SK-N-SH (cell line): ENCODE data around the gene ARHGEF12. TPM values are rescaled to one million over a fixed set of nuclear protein-coding genes. Genes with fewer than 3 reads are reported as not detected.

Experiments
- CTCF ChIA-PET: fragments of 300-600, 350-600 bp; formaldehyde crosslinking; extraction: SDS; loops from one replicate; lab custom pipeline; 2021; lab: Yijun Ruan, JAX
- POLR2A ChIA-PET: fragments of 350-600 bp; sonication (Branson Sonifier 250); formaldehyde crosslinking; extraction: SDS; loops from one replicate; lab custom pipeline; 2020; ENCODE audit warnings: antibody characterized with exemption, inconsistent platforms; lab: Yijun Ruan, JAX
- DNase-seq: peaks from one replicate; pipeline ENCODE4 v3.0.0; 2012
- H2AFZ ChIP-seq: fragments of 200-600 bp; sonication (generic); 2 replicates; pipeline ENCODE4 v1.8.1; 2016; ENCODE audit warnings: antibody characterized with exemption, mild to moderate bottlenecking, low read depth
- H3F3A ChIP-seq: fragments of 200-600 bp; sonication (generic); replicated peaks from 2 replicates; pipeline ENCODE3; 2016; ENCODE audit warnings: antibody characterized with exemption, mild to moderate bottlenecking; ENCODE audit not compliant: insufficient read depth
- H3K27ac ChIP-seq, 2 experiments: fragments of 200-500 bp in 1 of 2; fragments of 200-600 bp in 1 of 2; sonication (Bioruptor generic) in 1 of 2; sonication (generic), shearing (Covaris generic) in 1 of 2; 2 replicates each; pipeline versions ENCODE4 v1.5.1 to v1.6.1; 2014 to 2016; ENCODE audit warnings: low read depth in 2 of 2, inconsistent platforms in 1 of 2, low read length in 1 of 2, mild to moderate bottlenecking in 1 of 2, mixed read lengths in 1 of 2
- H3K27me3 ChIP-seq: fragments of 200-600 bp; sonication (generic), shearing (Covaris generic); 2 replicates; pipeline ENCODE4 v1.6.1; 2016; ENCODE audit warnings: mixed run types; ENCODE audit not compliant: insufficient read depth
- H3K36me3 ChIP-seq, 2 experiments: fragments of 200-500 bp in 1 of 2; fragments of 200-600 bp in 1 of 2; sonication (Bioruptor generic) in 1 of 2; sonication (generic) in 1 of 2; replicated peaks in 1 of 2; 2 replicates each; pipeline versions ENCODE3 to v1.5.1; 2014 to 2016; ENCODE audit warnings: low read length in 1 of 2, mild to moderate bottlenecking in 1 of 2; ENCODE audit not compliant: insufficient read depth in 2 of 2, control insufficient read depth in 1 of 2
- H3K4me1 ChIP-seq, 2 experiments: fragments of 200-500 bp in 1 of 2; fragments of 200-600 bp in 1 of 2; sonication (Bioruptor generic) in 1 of 2; sonication (generic), shearing (Covaris generic) in 1 of 2; 2 replicates each; pipeline versions ENCODE4 v1.5.1 to v1.6.1; 2014 to 2016; ENCODE audit warnings: low read depth in 1 of 2, low read length in 1 of 2, mixed run types in 1 of 2; ENCODE audit not compliant: insufficient read depth in 2 of 2, control insufficient read depth in 1 of 2
- H3K4me2 ChIP-seq: fragments of 200-600 bp; sonication (generic), shearing (Covaris generic); 2 replicates; pipeline ENCODE4 v1.6.1; 2017; ENCODE audit warnings: mixed run types
- H3K4me3 ChIP-seq, 2 experiments: fragments of 200-500 bp in 1 of 2; fragments of 200-600 bp in 1 of 2; sonication (Bioruptor generic) in 1 of 2; sonication (generic), shearing (Covaris generic) in 1 of 2; 2 replicates each; pipeline versions ENCODE4 v1.5.1 to v1.8.1; 2014 to 2016; ENCODE audit warnings: low read depth in 2 of 2, inconsistent platforms in 1 of 2, low read length in 1 of 2, mild to moderate bottlenecking in 1 of 2, mixed read lengths in 1 of 2, moderate library complexity in 1 of 2
- H3K79me2 ChIP-seq: fragments of 200-600 bp; sonication (generic); 2 replicates; pipeline ENCODE4 v1.8.1; 2017; ENCODE audit warnings: mild to moderate bottlenecking; ENCODE audit not compliant: insufficient read depth
- H3K9ac ChIP-seq: fragments of 200-600 bp; sonication (generic); 2 replicates; pipeline ENCODE4 v1.6.1; 2017; ENCODE audit warnings: mixed run types
- H3K9me2 ChIP-seq: fragments of 200-600 bp; sonication (generic); 2 replicates; pipeline ENCODE4 v1.6.1; 2017; ENCODE audit warnings: mixed run types
- H3K9me3 ChIP-seq: fragments of 200-600 bp; sonication (generic); 2 replicates; pipeline ENCODE4 v1.6.1; 2017; ENCODE audit warnings: mixed run types, mild to moderate bottlenecking, moderate library complexity
- H4K20me1 ChIP-seq: fragments of 200-600 bp; sonication (generic); 2 replicates; pipeline ENCODE4 v1.6.1; 2017; ENCODE audit warnings: mild to moderate bottlenecking, mixed run types; ENCODE audit not compliant: insufficient read depth
- ELF1 ChIP-seq: IDR thresholded peaks from 2 replicates; pipeline ENCODE4 v1.4.0; 2012
- EP300 ChIP-seq, 2 experiments: IDR thresholded peaks; 2 replicates each; pipeline versions ENCODE4 v1.4.0 to v1.6.1; 2012; ENCODE audit warnings: borderline replicate concordance in 1 of 2, low read depth in 1 of 2, low read length in 1 of 2
- EZH2phosphoT487 ChIP-seq: fragments of 200-600 bp; sonication (generic); IDR thresholded peaks from 2 replicates; pipeline ENCODE4 v1.6.1; 2017; ENCODE audit warnings: low read depth, mixed run types, mild to moderate bottlenecking, antibody characterized with exemption, moderate library complexity, borderline replicate concordance
- JUND ChIP-seq: IDR thresholded peaks from 2 replicates; pipeline ENCODE4 v1.4.0; 2012
- MEF2A ChIP-seq: IDR thresholded peaks from 2 replicates; pipeline ENCODE4 v1.4.0; 2012; ENCODE audit warnings: low read depth, borderline replicate concordance
- MXI1 ChIP-seq: IDR thresholded peaks from 2 replicates; pipeline ENCODE4 v1.6.1; 2012; ENCODE audit warnings: mild to moderate bottlenecking, low read depth, low read length, improper control_type of control experiment
- NFIC ChIP-seq: IDR thresholded peaks from 2 replicates; pipeline ENCODE4 v1.4.0; 2012; ENCODE audit warnings: borderline replicate concordance
- NRF1 ChIP-seq: IDR thresholded peaks from 2 replicates; pipeline ENCODE4 v1.6.1; 2012; ENCODE audit warnings: low read depth, mild to moderate bottlenecking, low read length
- RAD21 ChIP-seq: IDR thresholded peaks from 2 replicates; pipeline ENCODE4 v1.6.1; 2012; ENCODE audit warnings: mild to moderate bottlenecking, low read length
- RCOR1 ChIP-seq: fragments of 150-350 bp; IDR thresholded peaks from 2 replicates; pipeline ENCODE4 v1.6.1; 2017; ENCODE audit warnings: antibody characterized with exemption, low read length
- RFX5 ChIP-seq: IDR thresholded peaks from 2 replicates; pipeline ENCODE4 v1.6.1; 2012; ENCODE audit warnings: mild to moderate bottlenecking, improper control_type of control experiment, low read length
- RXRA ChIP-seq: IDR thresholded peaks from 2 replicates; pipeline ENCODE4 v1.4.0; 2012; ENCODE audit warnings: low read depth, mild to moderate bottlenecking, borderline replicate concordance
- SIN3A ChIP-seq: IDR thresholded peaks from 2 replicates; pipeline ENCODE4 v1.6.1; 2012; ENCODE audit warnings: low read depth, mild to moderate bottlenecking, low read length, moderate library complexity, borderline replicate concordance
- SMC3 ChIP-seq: IDR thresholded peaks from 2 replicates; pipeline ENCODE4 v1.6.1; 2012; ENCODE audit warnings: low read depth, low read length, improper control_type of control experiment
- TEAD4 ChIP-seq: IDR thresholded peaks from 2 replicates; pipeline ENCODE4 v1.4.0; 2012; ENCODE audit warnings: mild to moderate bottlenecking, borderline replicate concordance; ENCODE audit not compliant: insufficient read depth
- YY1 ChIP-seq: IDR thresholded peaks from 2 replicates; pipeline ENCODE4 v1.4.0; 2012; ENCODE audit warnings: low read depth, mild to moderate bottlenecking
- WGBS: methylation state at CpG from one replicate; pipeline ENCODE4 v1.1.6; 2017; ENCODE audit warnings: low lambda C conversion rate; 5-methylcytosine and 5-hydroxymethylcytosine counted together
- polyA plus RNA-seq, 3 experiments: library from polyadenylated mRNA; depleted of rRNA; stranded (reverse); fragments of >200 nt; gene quantifications; 2 replicates each; pipeline ENCODE4 v1.2.3, GENCODE V29; 2012
- TF ChIP-seq, protein P1 (sequence below): IDR thresholded peaks from 2 replicates; pipeline ENCODE4 v1.4.0; 2012; ENCODE audit warnings: low read depth, borderline replicate concordance
- TF ChIP-seq, protein P2 (sequence below): fragments of 150-350 bp; IDR thresholded peaks from 2 replicates; pipeline ENCODE4 v1.6.1; 2017; ENCODE audit warnings: antibody characterized with exemption, low read length, low read depth, borderline replicate concordance
- TF ChIP-seq, protein P3 (sequence below): IDR thresholded peaks from 2 replicates; pipeline ENCODE4 v1.4.0; 2012; ENCODE audit warnings: low read depth
- TF ChIP-seq, protein P4 (sequence below): IDR thresholded peaks from 2 replicates; pipeline ENCODE4; 2012
- TF ChIP-seq, protein P5 (sequence below): IDR thresholded peaks from 2 replicates; pipeline ENCODE4 v1.4.0; 2012; ENCODE audit warnings: low read depth, borderline replicate concordance

Gene ARHGEF12
- polyA plus RNA-seq, 1 of the 3 experiments (the other 2 are of a cell fraction): 12.3 TPM

DNA sequence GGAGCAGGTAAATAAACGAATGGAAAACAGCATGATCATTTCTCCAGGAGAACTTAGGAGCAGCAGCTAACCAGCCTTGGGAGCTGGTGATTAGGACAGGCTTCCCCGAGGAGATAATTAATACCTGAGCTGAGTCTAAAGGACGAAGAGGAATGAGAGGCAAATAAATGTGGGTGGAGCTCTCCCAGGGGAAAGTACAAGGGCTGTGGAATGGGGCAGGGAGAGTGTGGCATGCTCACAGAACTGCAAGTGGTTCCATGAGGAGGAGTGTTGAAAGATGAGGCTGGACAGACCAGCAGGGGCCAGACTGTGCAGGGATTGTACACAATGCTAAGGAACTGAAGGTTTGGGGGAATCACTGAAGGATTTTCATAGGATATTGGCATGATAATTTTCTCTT lies 25.3 kb upstream of the ARHGEF12 start:
- Histone ChIP-seq H4K20me1 (no peaks in the 10 kb centered on the region), H3K27me3 (no peaks in the 10 kb centered on the region), H3K27ac (no peak overlapping the region), H3F3A (no peaks in the 10 kb centered on the region), H3K4me3 (no peak overlapping the region), H3K4me1 (peaks cover 0 to 6% of the 10 kb centered on the region in 2 experiments; a peak in 1 of 4 replicates), H2AFZ (no peak overlapping the region), H3K9me2 (no peaks in the 10 kb centered on the region), H3K4me2 (no peak overlapping the region), H3K36me3 (no peaks in the 10 kb centered on the region), H3K79me2 (no peaks in the 10 kb centered on the region), H3K9ac (no peak overlapping the region), H3K9me3 (no peaks in the 10 kb centered on the region)
- TF ChIP-seq TEAD4 (no peak), NRF1 (no peak), RAD21 (no peak), YY1 (no peak), EP300 (IDR thresholded peaks at IDR 0.05; ENCODE audit: borderline replicate concordance in 1 of 2, low read depth in 1 of 2, low read length in 1 of 2) (no peak), RCOR1 (no peak), MEF2A (no peak), NFIC (no peak), SMC3 (no peak), RFX5 (no peak), MXI1 (no peak), EZH2phosphoT487 (no peak)
- TF ChIP-seq, protein P1, sequence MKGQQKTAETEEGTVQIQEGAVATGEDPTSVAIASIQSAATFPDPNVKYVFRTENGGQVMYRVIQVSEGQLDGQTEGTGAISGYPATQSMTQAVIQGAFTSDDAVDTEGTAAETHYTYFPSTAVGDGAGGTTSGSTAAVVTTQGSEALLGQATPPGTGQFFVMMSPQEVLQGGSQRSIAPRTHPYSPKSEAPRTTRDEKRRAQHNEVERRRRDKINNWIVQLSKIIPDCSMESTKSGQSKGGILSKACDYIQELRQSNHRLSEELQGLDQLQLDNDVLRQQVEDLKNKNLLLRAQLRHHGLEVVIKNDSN: no peak
- TF ChIP-seq, protein P2, sequence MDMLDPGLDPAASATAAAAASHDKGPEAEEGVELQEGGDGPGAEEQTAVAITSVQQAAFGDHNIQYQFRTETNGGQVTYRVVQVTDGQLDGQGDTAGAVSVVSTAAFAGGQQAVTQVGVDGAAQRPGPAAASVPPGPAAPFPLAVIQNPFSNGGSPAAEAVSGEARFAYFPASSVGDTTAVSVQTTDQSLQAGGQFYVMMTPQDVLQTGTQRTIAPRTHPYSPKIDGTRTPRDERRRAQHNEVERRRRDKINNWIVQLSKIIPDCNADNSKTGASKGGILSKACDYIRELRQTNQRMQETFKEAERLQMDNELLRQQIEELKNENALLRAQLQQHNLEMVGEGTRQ: no peak
- TF ChIP-seq, protein P3, sequence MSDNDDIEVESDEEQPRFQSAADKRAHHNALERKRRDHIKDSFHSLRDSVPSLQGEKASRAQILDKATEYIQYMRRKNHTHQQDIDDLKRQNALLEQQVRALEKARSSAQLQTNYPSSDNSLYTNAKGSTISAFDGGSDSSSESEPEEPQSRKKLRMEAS: no peak
- WGBS: 28% methylated on average over 3 of the region's 3 CpGs
- ChIA-PET CTCF (interaction anchor here (0.7 to 1.1 kb wide), 3 partner anchors 9 to 82 kb away, joined by 3 read pairs; no protein-coding TSS in a partner anchor), POLR2A (no interaction called here)
- no peak for DNase-seq

DNA sequence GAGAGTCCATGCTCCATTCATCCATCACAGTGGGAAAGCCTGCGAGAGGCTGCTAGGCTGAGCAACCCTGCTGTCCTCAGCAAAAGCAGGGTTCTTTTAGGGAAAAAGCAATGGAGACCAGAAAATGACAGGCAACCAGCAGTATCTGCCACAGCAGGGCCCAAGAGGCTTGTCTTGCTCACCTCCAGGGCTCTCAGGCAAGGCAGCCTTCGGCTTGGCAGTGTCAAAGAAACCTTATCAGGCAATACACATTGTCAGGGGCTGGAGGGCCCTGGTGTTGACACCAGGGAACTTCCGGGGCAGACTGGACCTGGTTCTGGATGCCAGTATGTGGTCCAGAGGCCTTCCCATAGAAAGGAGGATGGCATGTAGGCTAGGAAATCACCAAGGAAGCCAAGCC lies 21.4 kb upstream of the ARHGEF12 start:
- WGBS: 86% methylated on average over 1 of the region's 3 CpGs
- Histone ChIP-seq H3K79me2 (no peaks in the 10 kb centered on the region), H4K20me1 (no peaks in the 10 kb centered on the region), H3K27me3 (no peaks in the 10 kb centered on the region), H3F3A (no peaks in the 10 kb centered on the region), H3K36me3 (no peaks in the 10 kb centered on the region), H3K4me2 (no peak overlapping the region), H3K27ac (no peak overlapping the region), H3K4me1 (no peaks in the 10 kb centered on the region; a peak in 1 of 4 replicates), H3K9ac (no peak overlapping the region), H3K9me2 (no peaks in the 10 kb centered on the region), H3K9me3 (no peaks in the 10 kb centered on the region), H3K4me3 (no peak overlapping the region), H2AFZ (no peak overlapping the region)
- no peak for DNase-seq
- ChIA-PET POLR2A (no interaction called here), CTCF (interaction anchor here (1.1 to 2.3 kb wide), 3 partner anchors 12 to 21 kb away, joined by 3 to 17 read pairs (median 8); no protein-coding TSS in a partner anchor)
- TF ChIP-seq ELF1 (no peak), JUND (no peak), SIN3A (no peak), NFIC (no peak), RXRA (no peak), TEAD4 (no peak)
- TF ChIP-seq, protein P4, sequence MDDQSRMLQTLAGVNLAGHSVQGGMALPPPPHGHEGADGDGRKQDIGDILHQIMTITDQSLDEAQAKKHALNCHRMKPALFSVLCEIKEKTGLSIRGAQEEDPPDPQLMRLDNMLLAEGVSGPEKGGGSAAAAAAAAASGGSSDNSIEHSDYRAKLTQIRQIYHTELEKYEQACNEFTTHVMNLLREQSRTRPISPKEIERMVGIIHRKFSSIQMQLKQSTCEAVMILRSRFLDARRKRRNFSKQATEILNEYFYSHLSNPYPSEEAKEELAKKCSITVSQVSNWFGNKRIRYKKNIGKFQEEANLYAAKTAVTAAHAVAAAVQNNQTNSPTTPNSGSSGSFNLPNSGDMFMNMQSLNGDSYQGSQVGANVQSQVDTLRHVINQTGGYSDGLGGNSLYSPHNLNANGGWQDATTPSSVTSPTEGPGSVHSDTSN: no peak
- TF ChIP-seq, protein P1: no peak
- TF ChIP-seq, protein P5, sequence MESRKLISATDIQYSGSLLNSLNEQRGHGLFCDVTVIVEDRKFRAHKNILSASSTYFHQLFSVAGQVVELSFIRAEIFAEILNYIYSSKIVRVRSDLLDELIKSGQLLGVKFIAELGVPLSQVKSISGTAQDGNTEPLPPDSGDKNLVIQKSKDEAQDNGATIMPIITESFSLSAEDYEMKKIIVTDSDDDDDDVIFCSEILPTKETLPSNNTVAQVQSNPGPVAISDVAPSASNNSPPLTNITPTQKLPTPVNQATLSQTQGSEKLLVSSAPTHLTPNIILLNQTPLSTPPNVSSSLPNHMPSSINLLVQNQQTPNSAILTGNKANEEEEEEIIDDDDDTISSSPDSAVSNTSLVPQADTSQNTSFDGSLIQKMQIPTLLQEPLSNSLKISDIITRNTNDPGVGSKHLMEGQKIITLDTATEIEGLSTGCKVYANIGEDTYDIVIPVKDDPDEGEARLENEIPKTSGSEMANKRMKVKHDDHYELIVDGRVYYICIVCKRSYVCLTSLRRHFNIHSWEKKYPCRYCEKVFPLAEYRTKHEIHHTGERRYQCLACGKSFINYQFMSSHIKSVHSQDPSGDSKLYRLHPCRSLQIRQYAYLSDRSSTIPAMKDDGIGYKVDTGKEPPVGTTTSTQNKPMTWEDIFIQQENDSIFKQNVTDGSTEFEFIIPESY: no peak
